GM23248 (cell line): ENCODE measurements around the gene BDH1.

Experiments
- EZH2 ChIP-seq: fragments of 200-600 bp; sonication (generic); IDR thresholded peaks from 2 replicates; pipeline ENCODE4 v1.6.1; 2018; ENCODE audit warnings: antibody characterized with exemption, mild to moderate bottlenecking; ENCODE audit not compliant: insufficient read depth, poor library complexity, severe bottlenecking
- EZH2phosphoT487 ChIP-seq: fragments of 200-600 bp; sonication (generic); IDR thresholded peaks from 2 replicates; pipeline ENCODE4 v1.6.1; 2018; ENCODE audit warnings: antibody characterized with exemption, moderate library complexity, mild to moderate bottlenecking, low read depth; ENCODE audit not compliant: insufficient read depth

GRCh38 chr3:197508461-197508860 is 47.3 kb downstream of the BDH1 start:
- TF ChIP-seq EZH2 (no peak), EZH2phosphoT487 (no peak)
